ENCODE results near the gene ZNF469.

GRCh38 chr16:88340755-88341150 lies 42.0 kb upstream of the ZNF469 start:
- TF ChIP-seq CTCF (IDR thresholded peaks at IDR 0.05; ENCODE audit: low read depth, low read length) (no peak), EZH2phosphoT487 (IDR thresholded peaks at IDR 0.05; ENCODE audit: low read depth) (no peak)
